ENCODE results near the gene IL3. TPM values are rescaled to one million over a fixed set of nuclear protein-coding genes. Genes with fewer than 3 reads are reported as not detected.

The IL3 gene
- total RNA-seq, 3 donors from 2014 or later (not counting 1 experiment from before 2014, with no cell fraction given) = not detected

DNA sequence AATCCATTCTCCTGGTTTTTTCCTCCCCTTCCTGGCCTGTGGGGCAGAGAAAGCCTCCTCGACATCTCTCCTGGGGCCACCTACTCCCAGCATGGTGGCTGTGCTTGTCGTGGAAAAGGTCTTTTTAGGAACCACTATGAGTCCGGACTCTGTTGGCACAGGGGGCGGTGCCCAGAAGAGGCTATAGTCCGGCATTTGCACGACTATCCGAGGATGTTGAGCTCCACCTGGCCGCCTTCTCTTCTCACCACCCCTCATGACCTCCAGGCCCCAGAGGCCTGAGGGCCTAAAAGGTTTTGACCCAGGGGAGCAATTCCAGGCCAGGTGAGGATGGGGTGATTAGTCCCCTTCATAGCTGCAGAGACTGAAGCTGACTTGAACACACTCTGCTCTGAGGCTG is 27.2 kb downstream of the IL3 start:
- no peak overlapping the region for H3K4me3 ChIP-seq (ENCODE audit: low read length)
- no peak overlapping the region for H3K27ac Mint-ChIP-seq
- no peaks in the 10 kb centered on the region for H3K27me3 ChIP-seq (ENCODE audit: control insufficient read depth, insufficient read depth, low read length)
- ATAC-seq (no peak), DNase-seq (no peak)
- H3K4me1 Mint-ChIP-seq = peaks cover 11 to 22% of the 10 kb centered on the region in 2 donors
- H3K27me3 Mint-ChIP-seq (ENCODE audit: low read depth in 2 of 2) = no peaks in the 10 kb centered on the region
- H3K36me3 ChIP-seq (ENCODE audit: control insufficient read depth, insufficient read depth, low read length) = no peaks in the 10 kb centered on the region
- intact Hi-C loops (cut with micrococcal nuclease) = no loop called here
- TF ChIP-seq, protein P1, sequence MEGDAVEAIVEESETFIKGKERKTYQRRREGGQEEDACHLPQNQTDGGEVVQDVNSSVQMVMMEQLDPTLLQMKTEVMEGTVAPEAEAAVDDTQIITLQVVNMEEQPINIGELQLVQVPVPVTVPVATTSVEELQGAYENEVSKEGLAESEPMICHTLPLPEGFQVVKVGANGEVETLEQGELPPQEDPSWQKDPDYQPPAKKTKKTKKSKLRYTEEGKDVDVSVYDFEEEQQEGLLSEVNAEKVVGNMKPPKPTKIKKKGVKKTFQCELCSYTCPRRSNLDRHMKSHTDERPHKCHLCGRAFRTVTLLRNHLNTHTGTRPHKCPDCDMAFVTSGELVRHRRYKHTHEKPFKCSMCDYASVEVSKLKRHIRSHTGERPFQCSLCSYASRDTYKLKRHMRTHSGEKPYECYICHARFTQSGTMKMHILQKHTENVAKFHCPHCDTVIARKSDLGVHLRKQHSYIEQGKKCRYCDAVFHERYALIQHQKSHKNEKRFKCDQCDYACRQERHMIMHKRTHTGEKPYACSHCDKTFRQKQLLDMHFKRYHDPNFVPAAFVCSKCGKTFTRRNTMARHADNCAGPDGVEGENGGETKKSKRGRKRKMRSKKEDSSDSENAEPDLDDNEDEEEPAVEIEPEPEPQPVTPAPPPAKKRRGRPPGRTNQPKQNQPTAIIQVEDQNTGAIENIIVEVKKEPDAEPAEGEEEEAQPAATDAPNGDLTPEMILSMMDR (IDR thresholded peaks at IDR 0.05) = no peak
- no peaks in the 10 kb centered on the region for H3K9me3 Mint-ChIP-seq
- H3K4me3 Mint-ChIP-seq = no peak overlapping the region
- WGBS (ENCODE audit: insufficient coverage) = 96% methylated on average over 7 of the region's 8 CpGs
- no peak overlapping the region for H3K27ac ChIP-seq (ENCODE audit: low read length)
- no peaks in the 10 kb centered on the region for H3K9me3 ChIP-seq (ENCODE audit: control insufficient read depth, insufficient read depth, low read length)
- H3K36me3 Mint-ChIP-seq = no peaks in the 10 kb centered on the region
- H3K4me1 ChIP-seq (ENCODE audit: control insufficient read depth, insufficient read depth, low read length) = peaks cover 8% of the 10 kb centered on the region

DNA sequence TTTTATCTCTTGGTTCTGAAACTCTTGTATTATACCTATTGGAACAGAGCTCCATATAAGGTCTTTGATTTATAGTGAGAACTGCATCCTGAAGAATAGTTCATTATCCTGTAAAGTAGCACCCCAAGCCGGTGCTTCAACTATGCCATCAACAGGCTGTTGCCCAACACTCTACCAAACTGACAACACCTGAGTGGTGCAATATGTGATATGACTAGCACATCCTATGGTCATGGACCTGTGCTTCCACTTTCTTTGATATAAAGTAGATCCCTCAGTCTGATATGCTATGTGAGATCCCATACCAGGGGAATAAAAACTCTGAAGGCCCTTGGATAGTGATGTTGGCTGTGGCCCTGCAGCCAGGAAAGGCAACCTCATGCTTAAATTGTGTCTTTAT is 28.9 kb downstream of the IL3 start:
- Mint-ChIP-seq H3K4me1 (peaks cover 20 to 31% of the 10 kb centered on the region in 2 donors), H3K27ac (no peak overlapping the region), H3K9me3 (no peaks in the 10 kb centered on the region), H3K27me3 (ENCODE audit: low read depth in 2 of 2) (peaks cover 5 to 7% of the 10 kb centered on the region in 2 donors), H3K4me3 (no peak overlapping the region), H3K36me3 (no peaks in the 10 kb centered on the region)
- no peaks in the 10 kb centered on the region for H3K36me3 ChIP-seq (ENCODE audit: control insufficient read depth, insufficient read depth, low read length)
- no peak overlapping the region for H3K27ac ChIP-seq (ENCODE audit: low read length)
- DNase-seq (no peak), ATAC-seq (no peak)
- WGBS (ENCODE audit: insufficient coverage) = 80% methylated on average over 1 of the region's 1 CpG
- peaks cover 4% of the 10 kb centered on the region for H3K4me1 ChIP-seq (ENCODE audit: control insufficient read depth, insufficient read depth, low read length)
- intact Hi-C loops (cut with micrococcal nuclease) = no loop called here
- TF ChIP-seq, protein P1 (IDR thresholded peaks at IDR 0.05) = no peak
- H3K9me3 ChIP-seq (ENCODE audit: control insufficient read depth, insufficient read depth, low read length) = no peaks in the 10 kb centered on the region
- H3K4me3 ChIP-seq (ENCODE audit: low read length) = no peak overlapping the region
- H3K27me3 ChIP-seq (ENCODE audit: control insufficient read depth, insufficient read depth, low read length) = no peaks in the 10 kb centered on the region

DNA sequence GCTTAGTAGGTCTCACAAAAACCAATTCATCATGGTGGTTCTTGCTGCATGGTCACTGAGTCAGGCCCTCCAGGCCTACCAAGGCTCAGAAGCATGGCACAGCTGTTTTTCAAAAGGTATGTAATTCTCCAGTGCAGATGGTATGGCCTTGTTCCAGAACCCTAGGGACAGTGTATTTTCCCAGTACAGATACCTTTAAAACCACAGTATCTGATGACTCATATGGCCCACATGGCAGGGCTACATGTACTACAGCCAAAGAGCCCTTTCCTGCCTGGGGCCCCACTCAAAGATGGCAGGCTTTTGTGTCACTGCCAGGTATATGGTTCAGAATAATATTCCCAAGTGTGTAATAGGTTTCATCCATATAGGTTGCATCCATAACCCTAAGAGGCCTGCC is 29.7 kb downstream of the IL3 start:
- intact Hi-C loops (cut with micrococcal nuclease) = no loop called here
- H3K27me3 Mint-ChIP-seq (ENCODE audit: low read depth in 2 of 2) = peaks cover 5 to 7% of the 10 kb centered on the region in 2 donors
- no peaks in the 10 kb centered on the region for H3K9me3 Mint-ChIP-seq
- peaks cover 22 to 34% of the 10 kb centered on the region in 2 donors for H3K4me1 Mint-ChIP-seq
- Histone ChIP-seq H3K9me3 (ENCODE audit: control insufficient read depth, insufficient read depth, low read length) (no peaks in the 10 kb centered on the region), H3K27ac (ENCODE audit: low read length) (no peak overlapping the region), H3K4me3 (ENCODE audit: low read length) (no peak overlapping the region), H3K27me3 (ENCODE audit: control insufficient read depth, insufficient read depth, low read length) (no peaks in the 10 kb centered on the region), H3K36me3 (ENCODE audit: control insufficient read depth, insufficient read depth, low read length) (no peaks in the 10 kb centered on the region), H3K4me1 (ENCODE audit: control insufficient read depth, insufficient read depth, low read length) (peaks cover 11% of the 10 kb centered on the region)
- H3K27ac Mint-ChIP-seq = no peak overlapping the region
- ATAC-seq (no peak), DNase-seq (no peak)
- H3K36me3 Mint-ChIP-seq = no peaks in the 10 kb centered on the region
- H3K4me3 Mint-ChIP-seq = no peak overlapping the region
- TF ChIP-seq, protein P1 (IDR thresholded peaks at IDR 0.05) = no peak

DNA sequence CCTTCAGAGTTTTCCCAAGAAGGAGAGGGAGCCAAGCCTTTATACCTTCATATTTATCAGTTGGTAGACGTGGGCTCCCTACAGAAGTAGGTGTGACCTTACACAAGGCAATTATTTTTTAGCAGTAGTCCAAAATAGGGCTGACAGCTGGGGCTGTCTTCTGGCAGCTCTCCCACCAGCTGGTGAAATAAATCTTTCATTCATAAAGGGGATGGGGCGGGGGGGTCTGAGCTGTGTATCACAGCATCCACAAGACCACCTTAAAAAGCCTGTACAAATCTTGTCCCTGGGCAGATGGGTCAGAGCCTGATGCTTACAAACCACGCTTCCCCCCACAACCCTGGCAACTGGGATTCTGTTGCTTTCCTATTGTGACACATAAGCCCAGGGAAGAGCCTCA is 32.8 kb downstream of the IL3 start:
- Mint-ChIP-seq H3K27ac (peak overlapping the region in 1 of 2 donors; percentile 84), H3K4me3 (no peak overlapping the region), H3K9me3 (no peaks in the 10 kb centered on the region), H3K4me1 (peaks cover 39 to 40% of the 10 kb centered on the region in 2 donors), H3K27me3 (ENCODE audit: low read depth in 2 of 2) (peaks cover 5 to 7% of the 10 kb centered on the region in 2 donors), H3K36me3 (no peaks in the 10 kb centered on the region)
- Histone ChIP-seq H3K27me3 (ENCODE audit: control insufficient read depth, insufficient read depth, low read length) (no peaks in the 10 kb centered on the region), H3K4me3 (ENCODE audit: low read length) (no peak overlapping the region), H3K36me3 (ENCODE audit: control insufficient read depth, insufficient read depth, low read length) (no peaks in the 10 kb centered on the region), H3K9me3 (ENCODE audit: control insufficient read depth, insufficient read depth, low read length) (no peaks in the 10 kb centered on the region), H3K27ac (ENCODE audit: low read length) (no peak overlapping the region), H3K4me1 (ENCODE audit: control insufficient read depth, insufficient read depth, low read length) (peaks cover 24% of the 10 kb centered on the region)
- ATAC-seq = no peak
- WGBS (ENCODE audit: insufficient coverage) = 98% methylated on average over 2 of the region's 3 CpGs
- intact Hi-C loops (cut with micrococcal nuclease) = no loop called here
- TF ChIP-seq, protein P1 (IDR thresholded peaks at IDR 0.05) = no peak
- DNase-seq = no peak
